Midbrain (tissue), 1 donor: Measurements from ENCODE around the gene CREB5.

Source experiments
- DNase-seq: peaks from one replicate; lab custom pipeline; 2025; lab: John Stamatoyannopoulos, UW

CREB5 gene

GRCh38 chr7:28435732-28436378, 23.5 kb downstream of the CREB5 start:
- no peak for DNase-seq

- no peak for DNase-seq
Measured at GRCh38 chr7:28440055-28440601, 27.8 kb downstream of the CREB5 start.

- DNase-seq, result no peak
Measured at GRCh38 chr7:28442540-28443420, 30.5 kb downstream of the CREB5 start.

- DNase-seq, result no peak
Measured at GRCh38 chr7:28446131-28446530, 33.8 kb downstream of the CREB5 start.

- no peak for DNase-seq
Measured at GRCh38 chr7:28447071-28447470, 34.8 kb downstream of the CREB5 start.

GRCh38 chr7:28448708-28449107, 36.4 kb downstream of the CREB5 start:
- no peak for DNase-seq

GRCh38 chr7:28452681-28453080, 40.4 kb downstream of the CREB5 start:
- no peak for DNase-seq

GRCh38 chr7:28455486-28455885, 43.2 kb downstream of the CREB5 start:
- no peak for DNase-seq

GRCh38 chr7:28456044-28456443, 43.7 kb downstream of the CREB5 start:
- DNase-seq, result no peak

GRCh38 chr7:28458732-28459131, 46.4 kb downstream of the CREB5 start:
- DNase-seq, result no peak

- no peak for DNase-seq
Measured at GRCh38 chr7:28459306-28459705, 47.0 kb downstream of the CREB5 start.

- DNase-seq, result no peak
Measured at GRCh38 chr7:28465697-28466096, 53.4 kb downstream of the CREB5 start.

- no peak for DNase-seq
Measured at GRCh38 chr7:28466341-28466740, 54.0 kb downstream of the CREB5 start.

- no peak for DNase-seq
Measured at GRCh38 chr7:28466885-28467284, 54.6 kb downstream of the CREB5 start.

- no peak for DNase-seq
Measured at GRCh38 chr7:28469562-28469961, 57.2 kb downstream of the CREB5 start.

- peak; percentile 40 for DNase-seq
Measured at GRCh38 chr7:28470344-28470743, 58.0 kb downstream of the CREB5 start.

GRCh38 chr7:28472332-28472731, 60.0 kb downstream of the CREB5 start:
- no peak for DNase-seq

GRCh38 chr7:28473571-28474281, 61.4 kb downstream of the CREB5 start:
- no peak for DNase-seq

- no peak for DNase-seq
Measured at GRCh38 chr7:28474282-28474638, 61.9 kb downstream of the CREB5 start.

GRCh38 chr7:28474640-28475039, 62.3 kb downstream of the CREB5 start:
- DNase-seq, result no peak

- no peak for DNase-seq
Measured at GRCh38 chr7:28477041-28477442, 64.7 kb downstream of the CREB5 start.

GRCh38 chr7:28478656-28479055, 66.3 kb downstream of the CREB5 start:
- DNase-seq, result no peak
